K562 (cell line): Measurements from ENCODE around the gene NEMF. TPM values are rescaled to one million over a fixed set of nuclear protein-coding genes. Genes with fewer than 3 reads are reported as not detected.

Source experiments
- ATAC-seq: fragments of 200-7000 bp; cut with Tn5 transposase; 3 replicates; pipeline ENCODE4 v1.9.1; 2020; ENCODE audit warnings: moderate library complexity
- BruUV-seq: library from RNA; stranded (reverse); fragments of 400-500 nt; replicated peaks from 2 replicates; lab custom pipeline; 2021; lab: Mats Ljungman, UMichigan
- CTCF ChIA-PET: fragments of 300-600 bp; formaldehyde crosslinking; extraction: SDS; loops from one replicate; lab custom pipeline; 2021; ENCODE audit warnings: low intra/inter-chr PET ratio; lab: Yijun Ruan, JAX
- POLR2A ChIA-PET: fragments of 300-600, 350-650 bp; sonication (Branson Sonifier 250); formaldehyde crosslinking; extraction: SDS; loops from one replicate; lab custom pipeline; 2021; ENCODE audit warnings: antibody characterized with exemption, inconsistent platforms; lab: Yijun Ruan, JAX
- DNase-seq, 4 experiments: peaks; one replicate each; pipeline versions ENCODE4 v3.0.0 to v3.0.0-alpha.2; 2011 to 2018; ENCODE audit warnings: low spot score in 3 of 4, mixed read lengths in 3 of 4; ENCODE audit errors: extremely low read depth in 1 of 4
- FAIRE-seq: peaks from 2 replicates; lab custom pipeline; 2011; peaks lifted over from hg19 to GRCh38; lab: Jason Lieb, UNC
- H2AFZ ChIP-seq: 2 replicates; pipeline ENCODE4 v1.6.0; 2011; ENCODE audit warnings: low read depth, low read length, control low read depth, inconsistent platforms
- H3K27ac ChIP-seq: fragments of 200-600 bp; 3 replicates; pipeline ENCODE4 v1.8.0; 2011; ENCODE audit warnings: low read depth, mild to moderate bottlenecking, control low read depth, inconsistent platforms, low read length, moderate library complexity, mixed read lengths; ENCODE audit errors: extremely low read depth
- H3K27me3 ChIP-seq, 2 experiments: fragments of 300-600 bp in 1 of 2; 2 replicates in 1 of 2; 3 replicates in 1 of 2; pipeline versions ENCODE4 v1.6.0 to v1.8.0; 2011; ENCODE audit warnings: inconsistent platforms in 2 of 2, low read length in 2 of 2, mild to moderate bottlenecking in 1 of 2, mixed read lengths in 1 of 2, moderate library complexity in 1 of 2; ENCODE audit not compliant: control insufficient read depth in 2 of 2, insufficient read depth in 2 of 2
- H3K36me3 ChIP-seq: fragments of 300-600 bp; 3 replicates; pipeline ENCODE4 v1.8.0; 2011; ENCODE audit warnings: mild to moderate bottlenecking, low read length, inconsistent platforms; ENCODE audit not compliant: control insufficient read depth, insufficient read depth
- H3K4me1 ChIP-seq, 2 experiments: fragments of 200-600 bp in 1 of 2; replicated peaks in 1 of 2; 2 replicates in 1 of 2; 3 replicates in 1 of 2; pipeline versions ENCODE4 v1.5.1 to v1.8.0; 2011; ENCODE audit warnings: inconsistent platforms in 2 of 2, low read length in 2 of 2, mild to moderate bottlenecking in 1 of 2, mixed read lengths in 1 of 2, moderate library complexity in 1 of 2; ENCODE audit not compliant: control insufficient read depth in 2 of 2, insufficient read depth in 2 of 2
- H3K4me2 ChIP-seq: 2 replicates; pipeline ENCODE4 v1.6.1; 2011; ENCODE audit warnings: low read length, control low read depth, inconsistent platforms, mixed read lengths; ENCODE audit not compliant: insufficient read depth
- H3K4me3 ChIP-seq: fragments of 200-600 bp; sonication (generic), shearing (Covaris generic); 2 replicates; pipeline ENCODE4 v1.5.1; 2016; ENCODE audit warnings: control low read depth, inconsistent platforms
- H3K79me2 ChIP-seq: fragments of 200-600 bp; 3 replicates; pipeline ENCODE4 v1.8.0; 2011; ENCODE audit warnings: low read length, inconsistent platforms; ENCODE audit not compliant: control insufficient read depth, insufficient read depth
- H3K9ac ChIP-seq, 2 experiments: 2 replicates each; pipeline versions ENCODE4 v1.6.0 to v1.6.1; 2011; ENCODE audit warnings: low read depth in 2 of 2, low read length in 2 of 2, control low read depth in 1 of 2, inconsistent platforms in 1 of 2, mild to moderate bottlenecking in 1 of 2, mixed read lengths in 1 of 2; ENCODE audit not compliant: insufficient read depth in 1 of 2
- H3K9me1 ChIP-seq: one replicate; pipeline ENCODE4 v1.6.0; 2011; ENCODE audit warnings: inconsistent platforms, mild to moderate bottlenecking, low read length, moderate library complexity; ENCODE audit not compliant: control insufficient read depth, insufficient read depth
- H3K9me3 ChIP-seq: replicated peaks from 2 replicates; pipeline ENCODE4 v1.5.1; 2011; ENCODE audit warnings: low read depth, low read length, inconsistent platforms; ENCODE audit not compliant: control insufficient read depth, insufficient read depth
- H4K20me1 ChIP-seq: replicated peaks from 2 replicates; pipeline ENCODE4 v1.6.1; 2011; ENCODE audit warnings: low read length, inconsistent platforms, mixed read lengths; ENCODE audit not compliant: control insufficient read depth, insufficient read depth
- CHCHD3 ChIP-seq: fragments of 250-450 bp; sonication (Bioruptor Pico); IDR thresholded peaks from 2 replicates; pipeline ENCODE4 v2.1.2; 2022; ENCODE audit warnings: mild to moderate bottlenecking
- EHMT2 ChIP-seq: fragments of 450-650 bp; IDR thresholded peaks from 2 replicates; pipeline ENCODE4 v1.6.1; 2018; ENCODE audit warnings: antibody characterized with exemption
- EP400 ChIP-seq: fragments of 450-650 bp; IDR thresholded peaks from 2 replicates; pipeline ENCODE4 v1.6.1; 2017; ENCODE audit warnings: antibody characterized with exemption, mild to moderate bottlenecking, moderate library complexity
- GABPB2 ChIP-seq: fragments of 250-450 bp; sonication (Bioruptor Pico); conservative IDR thresholded peaks from 2 replicates; pipeline ENCODE4 v1.5.1; 2021; ENCODE audit warnings: mild to moderate bottlenecking
- HDAC3 ChIP-seq: fragments of 450-650 bp; IDR thresholded peaks from 2 replicates; pipeline ENCODE4 v1.6.1; 2018; ENCODE audit warnings: borderline replicate concordance, mild to moderate bottlenecking, moderate library complexity; ENCODE audit not compliant: partially characterized antibody
- HDAC6 ChIP-seq: IDR thresholded peaks from 2 replicates; pipeline ENCODE4 v1.6.1; 2012; ENCODE audit warnings: low read depth, mild to moderate bottlenecking, control low read depth, inconsistent platforms, low read length, moderate library complexity
- PML ChIP-seq: IDR thresholded peaks from 2 replicates; pipeline ENCODE4 v1.6.1; 2012; ENCODE audit warnings: low read length, inconsistent platforms
- PRMT5 ChIP-seq: sonication (generic); formaldehyde crosslinking; IDR thresholded peaks from 2 replicates; pipeline ENCODE4 v1.5.0; 2020; ENCODE audit warnings: missing genetic modification reagents
- RBM39 ChIP-seq: fragments of 200-400 bp; formaldehyde crosslinking; optimal IDR thresholded peaks from 2 replicates; pipeline ENCODE3; 2018; ENCODE audit warnings: low read depth, low read length
- RREB1 ChIP-seq: fragments of 250-450 bp; sonication (Bioruptor Pico); IDR thresholded peaks from 2 replicates; pipeline ENCODE4 v1.4.0; 2020
- TGIF2 ChIP-seq: sonication (generic); formaldehyde crosslinking; IDR thresholded peaks from 2 replicates; pipeline ENCODE4 v1.8.1; 2022; ENCODE audit warnings: mild to moderate bottlenecking, missing genetic modification reagents, moderate library complexity
- THAP7 ChIP-seq: fragments of 250-450 bp; sonication (Bioruptor Pico); IDR thresholded peaks from 2 replicates; pipeline ENCODE4 v1.5.0; 2021
- ZNF224 ChIP-seq: sonication (generic); formaldehyde crosslinking; IDR thresholded peaks from 2 replicates; pipeline ENCODE4 v1.8.0; 2022; ENCODE audit warnings: mild to moderate bottlenecking, missing genetic modification reagents
- ZNF277 ChIP-seq: fragments of 250-450 bp; sonication (Bioruptor Pico); IDR thresholded peaks from 2 replicates; pipeline ENCODE4 v1.8.0; 2022; ENCODE audit warnings: inconsistent platforms, mild to moderate bottlenecking, moderate library complexity, borderline replicate concordance
- WGBS: fragments of 100-300 bp; shearing (Covaris generic); methylation state at CpG from one replicate; pipeline ENCODE4 v1.1.6; 2016; ENCODE audit warnings: low coverage, mixed read lengths; ENCODE audit not compliant: insufficient coverage; ENCODE audit errors: missing lambda C conversion rate; 5-methylcytosine and 5-hydroxymethylcytosine counted together
- in situ Hi-C: fragments of 300-500 bp; cut with MboI; formaldehyde crosslinking; loops from 4 replicates; pipeline ENCODE4 v1.15.0; 2018; ENCODE audit warnings: inconsistent platforms, mixed read lengths
- intact Hi-C: fragments of 100-400 bp; cut with micrococcal nuclease; formaldehyde crosslinking; loops from 2 replicates; pipeline ENCODE4 v1.14.2; 2022
- polyA plus RNA-seq, 8 experiments: library from polyadenylated mRNA; depleted of rRNA in 4 of 8; stranded (reverse) in 5 of 8; unstranded in 3 of 8; fragments of >200 nt; fragmentation: Nextera tagmentation in 2 of 8; fragmentation: Illumina TruSeq in 1 of 8; extraction: Ambion mirVana in 2 of 8; extraction: Trizol in 1 of 8; gene quantifications; 2 replicates each; pipeline versions ENCODE4 v1.2.1 to v1.2.3, GENCODE V29; 2011 to 2014; ENCODE audit warnings: inconsistent platforms in 1 of 8, missing spikeins in 1 of 8
- total RNA-seq, 7 experiments: library from RNA; depleted of rRNA in 6 of 7; stranded (reverse); fragments of >200 nt in 6 of 7; fragmentation: Illumina TruSeq in 2 of 7; extraction: Trizol in 2 of 7; gene quantifications; 2 replicates each; pipeline versions ENCODE4 v1.2.1 to v1.2.3, GENCODE V29; 2011 to 2021; ENCODE audit warnings: low replicate concordance in 1 of 7

The NEMF gene
- total and polyA plus RNA-seq, 9 of the 15 experiments (the other 6 are each of a cell fraction or from before 2014, with no cell fraction given) = 38.8 to 94.4 (median 61.0) TPM

- TF ChIP-seq GABPB2 (CRISPR knock-in tag) = no peak
- TF ChIP-seq PRMT5 (CRISPR knock-in tag) = no peak
- no peak for TF ChIP-seq RBM39
- no peak for TF ChIP-seq PML
- no peak for TF ChIP-seq TGIF2 (CRISPR knock-in tag)
- TF ChIP-seq CHCHD3 (CRISPR knock-in tag) = no peak
- no peak for TF ChIP-seq ZNF277
- TF ChIP-seq ZNF224 (CRISPR knock-in tag) = no peak
- TF ChIP-seq HDAC3 = no peak
- TF ChIP-seq HDAC6 = no peak
Measured at GRCh38 chr14:49733836-49734235, 118.8 kb downstream of the NEMF start (continued).

- DNase-seq (no peak), ATAC-seq (no peak), FAIRE-seq (no peak)
- no TSS peak for BruUV-seq
- CTCF ChIA-PET = no interaction called here
- Histone ChIP-seq H3K4me1 (no peaks in the 10 kb centered on the region), H3K79me2 (no peaks in the 10 kb centered on the region), H2AFZ (no peak overlapping the region), H4K20me1 (no peaks in the 10 kb centered on the region), H3K9ac (no peak overlapping the region), H3K4me2 (no peak overlapping the region), H3K9me3 (no peaks in the 10 kb centered on the region), H3K4me3 (no peak overlapping the region), H3K9me1 (no peaks in the 10 kb centered on the region), H3K27me3 (no peaks in the 10 kb centered on the region), H3K36me3 (no peaks in the 10 kb centered on the region), H3K27ac (no peak overlapping the region)
- intact Hi-C loops = no loop called here
- POLR2A ChIA-PET = no interaction called here
- 40% methylated on average over 3 of the region's 3 CpGs for WGBS
- in situ Hi-C loops = no loop called here
- TF ChIP-seq EHMT2 (no peak), RREB1 (CRISPR knock-in tag) (no peak), EP400 (no peak), THAP7 (CRISPR knock-in tag) (no peak)
Measured at GRCh38 chr14:49732896-49733295, 119.7 kb downstream of the NEMF start.
